DMS53 treated with DMSO at 0.1 percent for 48 hours (cell line): ENCODE data around the gene ACTMAP.
"Not testable (repeated sequence)": the region's sequence is repeated elsewhere in the genome, so short reads cannot be mapped to it uniquely, and the experiment has no call there.

Experiments used
- DNase-seq: peaks from one replicate; lab custom pipeline; 2025; ENCODE audit not compliant: unreplicated experiment; lab: John Stamatoyannopoulos, UW

The ACTMAP gene

GRCh38 chr19:40745402-40745780, 4.9 kb downstream of the ACTMAP start:
- DNase-seq, result no peak

- DNase-seq, result no peak
Measured at GRCh38 chr19:40744554-40745401, 5.5 kb downstream of the ACTMAP start.

GRCh38 chr19:40743926-40744325, 6.4 kb downstream of the ACTMAP start:
- no peak for DNase-seq

- DNase-seq, result no peak
Measured at GRCh38 chr19:40742886-40743285, 7.4 kb downstream of the ACTMAP start.

GRCh38 chr19:40742477-40742876, 7.8 kb downstream of the ACTMAP start:
- DNase-seq, result no peak

- no peak for DNase-seq
Measured at GRCh38 chr19:40741527-40742390, 8.5 kb downstream of the ACTMAP start.

- no peak for DNase-seq
Measured at GRCh38 chr19:40740747-40741146, 9.5 kb downstream of the ACTMAP start.

- no peak for DNase-seq
Measured at GRCh38 chr19:40739871-40740703, 10.2 kb downstream of the ACTMAP start.

GRCh38 chr19:40739030-40739839, 11.0 kb downstream of the ACTMAP start:
- DNase-seq, result no peak

GRCh38 chr19:40737102-40737644, 13.1 kb downstream of the ACTMAP start:
- no peak for DNase-seq

GRCh38 chr19:40736661-40737060, 13.6 kb downstream of the ACTMAP start:
- no peak for DNase-seq

GRCh38 chr19:40735013-40735771, 15.1 kb downstream of the ACTMAP start:
- DNase-seq, result no peak

GRCh38 chr19:40733149-40733548, 17.1 kb downstream of the ACTMAP start:
- no peak for DNase-seq

- not testable (repeated sequence) for DNase-seq
Measured at GRCh38 chr19:40732304-40732703, 18.0 kb downstream of the ACTMAP start.

GRCh38 chr19:40730065-40730464, 20.2 kb downstream of the ACTMAP start:
- not testable (repeated sequence) for DNase-seq

GRCh38 chr19:40726279-40726678, 24.0 kb downstream of the ACTMAP start:
- no peak for DNase-seq

GRCh38 chr19:40724855-40725254, 25.4 kb downstream of the ACTMAP start:
- DNase-seq, result no peak

GRCh38 chr19:40724315-40724714, 26.0 kb downstream of the ACTMAP start:
- DNase-seq, result no peak

GRCh38 chr19:40723661-40724254, 26.5 kb downstream of the ACTMAP start:
- no peak for DNase-seq
